Measurements from ENCODE around the gene DLEU7.

DNA sequence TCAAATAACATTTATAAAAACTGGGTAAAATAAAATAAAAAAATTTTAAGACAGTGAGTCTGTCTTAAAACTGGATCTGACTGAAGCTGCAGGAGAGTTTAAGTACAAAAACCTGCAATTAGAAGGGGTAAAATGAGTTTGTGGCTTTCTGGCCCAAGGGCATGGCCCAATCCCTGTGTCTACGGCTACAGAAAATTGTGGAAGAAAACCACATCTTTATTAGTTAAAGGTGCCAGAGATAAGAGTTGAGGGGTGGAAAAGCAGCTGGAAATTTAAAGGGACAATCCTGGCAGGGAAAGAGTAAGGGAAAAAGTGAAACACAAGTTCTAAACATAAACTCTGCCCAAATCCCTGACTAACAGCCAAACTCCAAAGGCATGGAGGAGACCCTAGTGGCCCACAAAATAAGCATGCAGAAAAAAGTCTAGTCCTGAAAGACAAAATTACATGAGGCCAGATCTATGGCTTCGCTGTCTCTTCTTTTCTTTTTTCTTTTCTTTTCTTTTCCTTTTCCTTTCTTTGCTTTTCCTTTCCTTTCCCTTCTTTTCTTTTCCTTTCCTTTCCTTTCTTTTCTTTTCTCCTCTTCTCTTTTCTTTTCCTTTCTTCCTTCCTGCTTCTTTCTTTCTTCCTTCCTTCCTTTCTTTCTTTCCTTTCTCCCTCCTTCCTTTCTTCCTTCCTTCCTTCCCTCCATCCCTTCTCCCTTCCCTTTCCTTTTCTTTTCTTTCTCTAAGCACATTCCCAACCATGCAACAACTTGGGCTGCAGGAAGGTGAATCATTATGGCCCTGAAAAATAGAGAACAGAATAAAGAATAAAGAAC lies 23.5 kb upstream of the DLEU7 start:
- TF ChIP-seq ZNF260 (CRISPR knock-in tag; IDR thresholded peaks at IDR 0.05; ENCODE audit: borderline replicate concordance, low read depth) (no peak), SRF (IDR thresholded peaks at IDR 0.05; ENCODE audit: low read depth, low read length) (no peak), PPARG (CRISPR knock-in tag; conservative IDR thresholded peaks at IDR 0.05) (no peak), REST (IDR thresholded peaks at IDR 0.05; ENCODE audit: borderline replicate concordance in 1 of 2, low read depth in 1 of 2, low read length in 2 of 2) (no peak), NFATC3 (CRISPR knock-in tag; IDR thresholded peaks at IDR 0.05) (no peak), ZNF318 (CRISPR knock-in tag; IDR thresholded peaks at IDR 0.05) (no peak), NBN (conservative IDR thresholded peaks at IDR 0.05) (no peak), BRCA1 (CRISPR knock-in tag; IDR thresholded peaks at IDR 0.05) (no peak), SIN3B (IDR thresholded peaks at IDR 0.05; ENCODE audit: low read length) (no peak), CBFB (CRISPR knock-in tag; IDR thresholded peaks at IDR 0.05) (no peak), TAF1 (CRISPR knock-in tag; IDR thresholded peaks at IDR 0.05) (no peak), ZNF558 (CRISPR knock-in tag; IDR thresholded peaks at IDR 0.05; ENCODE audit: borderline replicate concordance) (no peak), EP300 (IDR thresholded peaks at IDR 0.05; ENCODE audit: low read depth in 2 of 2, low read length in 2 of 2) (no peak), EP300 (CRISPR knock-in tag; IDR thresholded peaks at IDR 0.05; ENCODE audit: borderline replicate concordance) (no peak)
- TF ChIP-seq, protein P1, sequence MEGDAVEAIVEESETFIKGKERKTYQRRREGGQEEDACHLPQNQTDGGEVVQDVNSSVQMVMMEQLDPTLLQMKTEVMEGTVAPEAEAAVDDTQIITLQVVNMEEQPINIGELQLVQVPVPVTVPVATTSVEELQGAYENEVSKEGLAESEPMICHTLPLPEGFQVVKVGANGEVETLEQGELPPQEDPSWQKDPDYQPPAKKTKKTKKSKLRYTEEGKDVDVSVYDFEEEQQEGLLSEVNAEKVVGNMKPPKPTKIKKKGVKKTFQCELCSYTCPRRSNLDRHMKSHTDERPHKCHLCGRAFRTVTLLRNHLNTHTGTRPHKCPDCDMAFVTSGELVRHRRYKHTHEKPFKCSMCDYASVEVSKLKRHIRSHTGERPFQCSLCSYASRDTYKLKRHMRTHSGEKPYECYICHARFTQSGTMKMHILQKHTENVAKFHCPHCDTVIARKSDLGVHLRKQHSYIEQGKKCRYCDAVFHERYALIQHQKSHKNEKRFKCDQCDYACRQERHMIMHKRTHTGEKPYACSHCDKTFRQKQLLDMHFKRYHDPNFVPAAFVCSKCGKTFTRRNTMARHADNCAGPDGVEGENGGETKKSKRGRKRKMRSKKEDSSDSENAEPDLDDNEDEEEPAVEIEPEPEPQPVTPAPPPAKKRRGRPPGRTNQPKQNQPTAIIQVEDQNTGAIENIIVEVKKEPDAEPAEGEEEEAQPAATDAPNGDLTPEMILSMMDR (CRISPR knock-in tag; IDR thresholded peaks at IDR 0.05), result no peak
